GM12878 (cell line): ENCODE results near the gene RAE1. TPM values are rescaled to one million over a fixed set of nuclear protein-coding genes. Genes with fewer than 3 reads are reported as not detected.

Experiments used
- ATAC-seq: fragments of 200-7000 bp; cut with Tn5 transposase; 3 replicates; pipeline ENCODE4 v1.9.1; 2020; ENCODE audit warnings: mild to moderate bottlenecking, moderate library complexity
- BruUV-seq: library from RNA; stranded (reverse); fragments of 400-500 nt; replicated peaks from 2 replicates; lab custom pipeline; 2021; lab: Mats Ljungman, UMichigan
- CTCF ChIA-PET: fragments of 300-600 bp; sonication (Branson Sonifier 250); formaldehyde crosslinking; extraction: SDS; loops from one replicate; lab custom pipeline; 2021; ENCODE audit warnings: inconsistent platforms; lab: Yijun Ruan, JAX
- POLR2A ChIA-PET: fragments of 350-600 bp; formaldehyde crosslinking; extraction: SDS; loops from one replicate; lab custom pipeline; 2021; ENCODE audit warnings: inconsistent platforms; lab: Charles Lee
- RAD21 ChIA-PET: fragments of 300-600 bp; sonication (Branson Sonifier 250); formaldehyde crosslinking; loops from one replicate; lab custom pipeline; 2023; ENCODE audit warnings: antibody characterized with exemption; ENCODE audit not compliant: unreplicated experiment; lab: Charles Lee
- SMC1A ChIA-PET: fragments of 300-600 bp; sonication (Branson Sonifier 250); formaldehyde crosslinking; loops from one replicate; lab custom pipeline; 2023; ENCODE audit not compliant: unreplicated experiment, uncharacterized antibody; lab: Charles Lee
- DNase-seq: peaks from one replicate; pipeline ENCODE4 v3.0.0-alpha.2; 2011; ENCODE audit warnings: low read depth, low spot score
- FAIRE-seq: peaks from 3 replicates; lab custom pipeline; 2011; peaks lifted over from hg19 to GRCh38; lab: Jason Lieb, UNC
- H2AFZ ChIP-seq: 2 replicates; pipeline ENCODE4 v1.6.0; 2011; ENCODE audit warnings: low read depth, low read length, control low read depth; ENCODE audit not compliant: control insufficient read depth
- H3K27ac ChIP-seq: 2 replicates; pipeline ENCODE4 v1.5.1; 2011; ENCODE audit warnings: control low read depth; ENCODE audit not compliant: control insufficient read depth, insufficient read depth
- H3K27me3 ChIP-seq, 2 experiments: replicated peaks in 1 of 2; 2 replicates each; pipeline versions ENCODE4 v1.6.0 to v1.6.1; 2011; ENCODE audit warnings: low read length in 1 of 2; ENCODE audit not compliant: control insufficient read depth in 2 of 2, insufficient read depth in 2 of 2
- H3K36me3 ChIP-seq, 2 experiments: 2 replicates each; pipeline ENCODE4 v1.5.1; 2011; ENCODE audit warnings: low read length in 1 of 2; ENCODE audit not compliant: control insufficient read depth in 2 of 2, insufficient read depth in 2 of 2
- H3K4me1 ChIP-seq: 2 replicates; pipeline ENCODE4 v1.6.1; 2011; ENCODE audit warnings: mild to moderate bottlenecking, low read length, moderate library complexity, mixed read lengths; ENCODE audit not compliant: control insufficient read depth, insufficient read depth
- H3K4me2 ChIP-seq: 2 replicates; pipeline ENCODE4 v1.6.0; 2011; ENCODE audit warnings: control low read depth; ENCODE audit not compliant: control insufficient read depth, insufficient read depth
- H3K4me3 ChIP-seq: fragments of 200-600 bp; sonication (generic); 2 replicates; pipeline ENCODE4 v1.5.1; 2016
- H3K79me2 ChIP-seq: 2 replicates; pipeline ENCODE4 v1.6.0; 2011; ENCODE audit warnings: low read length; ENCODE audit not compliant: control insufficient read depth, insufficient read depth
- H3K9ac ChIP-seq: 2 replicates; pipeline ENCODE4 v1.8.0; 2011; ENCODE audit warnings: low read length, control low read depth, mixed read lengths; ENCODE audit not compliant: control insufficient read depth, insufficient read depth
- H3K9me3 ChIP-seq: replicated peaks from 3 replicates; pipeline ENCODE4 v1.5.1; 2011; ENCODE audit warnings: mild to moderate bottlenecking, low read length; ENCODE audit not compliant: control insufficient read depth, insufficient read depth
- H4K20me1 ChIP-seq: 2 replicates; pipeline ENCODE4 v1.6.0; 2011; ENCODE audit not compliant: control insufficient read depth, insufficient read depth
- ATF2 ChIP-seq: IDR thresholded peaks from 2 replicates; pipeline ENCODE4 v1.6.1; 2012; ENCODE audit warnings: low read length, inconsistent platforms
- BRCA1 ChIP-seq: IDR thresholded peaks from 2 replicates; pipeline ENCODE4 v1.6.1; 2011; ENCODE audit warnings: low read depth, low read length, improper control_type of control experiment
- CBX5 ChIP-seq: sonication (generic); IDR thresholded peaks from 2 replicates; pipeline ENCODE4 v1.6.1; 2016; ENCODE audit warnings: low read depth, moderate library complexity, mild to moderate bottlenecking, inconsistent platforms
- CTCF ChIP-seq, 3 experiments: IDR thresholded peaks in 2 of 3; conservative IDR thresholded peaks in 1 of 3; 2 replicates each; pipeline ENCODE4 v1.5.1; 2011; ENCODE audit warnings: low read depth in 3 of 3, low read length in 3 of 3, mild to moderate bottlenecking in 3 of 3, control low read depth in 2 of 3, moderate library complexity in 2 of 3, inconsistent platforms in 1 of 3, mixed read lengths in 1 of 3; ENCODE audit not compliant: control insufficient read depth in 2 of 3, insufficient read depth in 1 of 3; ENCODE audit errors: extremely low read depth in 1 of 3
- ESRRA ChIP-seq: IDR thresholded peaks from 2 replicates; pipeline ENCODE4 v1.6.1; 2012; ENCODE audit warnings: mild to moderate bottlenecking, low read length, improper control_type of control experiment
- HDAC6 ChIP-seq: fragments of 200-600 bp; sonication (generic); IDR thresholded peaks from one replicate; pipeline ENCODE4 v1.8.0; 2017; ENCODE audit warnings: antibody characterized with exemption; ENCODE audit not compliant: unreplicated experiment
- KAT2A ChIP-seq: conservative IDR thresholded peaks from 2 replicates; pipeline ENCODE4 v1.6.1; 2011; ENCODE audit warnings: low read depth, low read length; ENCODE audit not compliant: control insufficient read depth
- MLLT1 ChIP-seq: fragments of 450-650 bp; IDR thresholded peaks from 2 replicates; pipeline ENCODE4 v1.6.1; 2016; ENCODE audit warnings: mild to moderate bottlenecking
- SIX5 ChIP-seq: IDR thresholded peaks from 2 replicates; pipeline ENCODE4 v1.6.1; 2011; ENCODE audit warnings: mild to moderate bottlenecking, low read depth, low read length, moderate library complexity; ENCODE audit not compliant: severe bottlenecking
- TBL1XR1 ChIP-seq: IDR thresholded peaks from 2 replicates; pipeline ENCODE4 v1.6.1; 2012; ENCODE audit warnings: low read depth, low read length, improper control_type of control experiment
- TCF12 ChIP-seq: IDR thresholded peaks from 2 replicates; pipeline ENCODE4 v1.6.1; 2011; ENCODE audit warnings: low read depth, mild to moderate bottlenecking, low read length
- TCF7 ChIP-seq: IDR thresholded peaks from 2 replicates; pipeline ENCODE4 v1.6.1; 2014; ENCODE audit warnings: antibody characterized with exemption, borderline replicate concordance
- USF1 ChIP-seq: IDR thresholded peaks from 2 replicates; pipeline ENCODE4 v1.6.1; 2011; ENCODE audit warnings: borderline replicate concordance, low read depth, mild to moderate bottlenecking, moderate library complexity, mixed read lengths, low read length; ENCODE audit not compliant: insufficient read depth; ENCODE audit errors: extremely low read length
- WGBS: methylation state at CpG from one replicate; pipeline ENCODE4 v1.1.6; 2016; ENCODE audit warnings: low lambda C conversion rate; ENCODE audit not compliant: insufficient replicate concordance, insufficient coverage; ENCODE audit errors: missing lambda C conversion rate; 5-methylcytosine and 5-hydroxymethylcytosine counted together
- in situ Hi-C: fragments of 300-500 bp; cut with MboI; formaldehyde crosslinking; loops from 9 replicates; pipeline ENCODE4 v1.14.3; 2018; ENCODE audit warnings: mixed read lengths
- intact Hi-C: fragments of 100-400 bp; cut with micrococcal nuclease; formaldehyde crosslinking; loops from one replicate; pipeline ENCODE4 v1.14.2; 2022; ENCODE audit not compliant: unreplicated experiment
- polyA plus RNA-seq, 11 experiments: library from polyadenylated mRNA; depleted of rRNA in 4 of 11; unstranded in 6 of 11; stranded (reverse) in 5 of 11; fragments of >200 nt; fragmentation: Nextera tagmentation in 4 of 11; fragmentation: Illumina TruSeq in 1 of 11; extraction: Ambion mirVana in 4 of 11; extraction: Trizol in 1 of 11; gene quantifications; 1 replicate in 1 of 11; 2 replicates in 10 of 11; pipeline versions ENCODE4 v1.2.1 to v1.2.3, GENCODE V29; 2011 to 2016; ENCODE audit warnings: inconsistent platforms in 2 of 11, missing spikeins in 2 of 11, low read depth in 1 of 11
- total RNA-seq, 4 experiments: library from RNA; depleted of rRNA in 3 of 4; stranded (reverse); fragments of >200 nt in 3 of 4; fragmentation: Illumina TruSeq in 1 of 4; extraction: Trizol in 1 of 4; gene quantifications; 2 replicates each; pipeline versions ENCODE4 v1.2.1 to v1.2.3, GENCODE V29; 2013 to 2021
- TF ChIP-seq, protein P1 (sequence below): IDR thresholded peaks from 2 replicates; pipeline ENCODE4 v1.6.1; 2011; ENCODE audit warnings: low read depth, low read length, improper control_type of control experiment, borderline replicate concordance

Gene RAE1
- total and polyA plus RNA-seq, 10 of the 15 experiments (the other 5 are each of a cell fraction or from before 2014, with no cell fraction given), result 28.7 to 107 (median 49.3) TPM

DNA sequence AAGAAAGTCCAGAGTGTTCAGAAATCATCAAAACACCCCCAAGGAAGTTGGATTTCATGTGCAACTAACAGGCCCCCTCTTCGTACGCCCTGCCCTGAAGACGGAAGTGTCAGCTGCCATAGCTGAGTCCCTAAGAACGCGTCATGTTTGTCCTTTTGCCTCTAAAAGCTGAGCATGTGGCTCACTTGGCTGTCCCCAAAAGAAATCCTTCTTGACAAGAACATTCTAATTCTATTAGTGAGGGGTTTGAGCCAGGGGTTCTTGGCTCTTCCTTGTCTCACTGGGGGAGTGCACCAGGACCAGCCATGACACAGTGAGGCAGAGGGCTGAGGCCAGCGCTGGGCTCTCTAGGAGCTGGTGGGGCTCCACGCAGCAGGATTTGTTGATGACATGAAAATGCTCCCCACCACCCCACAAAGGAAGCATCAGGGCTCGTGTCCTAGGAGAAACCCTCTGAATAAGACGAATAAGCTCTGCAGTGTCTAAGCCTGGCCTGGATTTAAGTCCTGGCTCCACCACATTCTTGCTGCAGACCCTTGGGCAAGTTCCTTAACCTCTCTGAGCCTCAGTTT lies 41.4 kb upstream of the RAE1 start:
- ChIA-PET CTCF (interaction anchor here (1.5 kb wide), 1 partner anchor 15 kb away, joined by 5 read pairs; no protein-coding TSS in a partner anchor), SMC1A (interaction anchor here (1.1 kb wide), 1 partner anchor 23 kb away, joined by 3 read pairs; no protein-coding TSS in a partner anchor), POLR2A (no interaction called here), RAD21 (no interaction called here)
- no peaks in the 10 kb centered on the region for H3K9me3 ChIP-seq
- H4K20me1 ChIP-seq, result no peaks in the 10 kb centered on the region
- in situ Hi-C loops, result no loop called here
- TF ChIP-seq ESRRA, result no peak
- no peak for TF ChIP-seq MLLT1
- no peak for TF ChIP-seq CTCF (IDR thresholded peaks at IDR 0.05 in 2 of 3, conservative IDR thresholded peaks at IDR 0.05 in 1 of 3; ENCODE audit: control insufficient read depth in 2 of 3, extremely low read depth in 1 of 3, insufficient read depth in 1 of 3, low read depth in 3 of 3, low read length in 3 of 3)
- TF ChIP-seq TCF12, result no peak
- no peak for TF ChIP-seq TBL1XR1
- no peak for TF ChIP-seq CBX5
- no peak for TF ChIP-seq ATF2
- TF ChIP-seq, protein P1, sequence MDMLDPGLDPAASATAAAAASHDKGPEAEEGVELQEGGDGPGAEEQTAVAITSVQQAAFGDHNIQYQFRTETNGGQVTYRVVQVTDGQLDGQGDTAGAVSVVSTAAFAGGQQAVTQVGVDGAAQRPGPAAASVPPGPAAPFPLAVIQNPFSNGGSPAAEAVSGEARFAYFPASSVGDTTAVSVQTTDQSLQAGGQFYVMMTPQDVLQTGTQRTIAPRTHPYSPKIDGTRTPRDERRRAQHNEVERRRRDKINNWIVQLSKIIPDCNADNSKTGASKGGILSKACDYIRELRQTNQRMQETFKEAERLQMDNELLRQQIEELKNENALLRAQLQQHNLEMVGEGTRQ, result no peak
- TF ChIP-seq KAT2A, result no peak
- TF ChIP-seq BRCA1, result no peak
- no peak for TF ChIP-seq USF1
- TF ChIP-seq TCF7, result no peak
- no peak for TF ChIP-seq HDAC6
- no peak for TF ChIP-seq SIX5
- no peaks in the 10 kb centered on the region for H3K36me3 ChIP-seq
- no peak overlapping the region for H2AFZ ChIP-seq
- 38% methylated on average over 9 of the region's 9 CpGs for WGBS
- peaks cover 2 to 5% of the 10 kb centered on the region in 2 experiments for H3K27me3 ChIP-seq
- H3K27ac ChIP-seq, result no peak overlapping the region
- intact Hi-C loops, result no loop called here
- H3K4me2 ChIP-seq, result no peak overlapping the region
- no peak overlapping the region for H3K4me3 ChIP-seq
- ATAC-seq, result no peak
- H3K9ac ChIP-seq, result no peak overlapping the region
- H3K4me1 ChIP-seq, result no peaks in the 10 kb centered on the region
- FAIRE-seq, result no peak
- no peaks in the 10 kb centered on the region for H3K79me2 ChIP-seq
- no peak for DNase-seq
- no TSS peak for BruUV-seq
